Astrocyte of the cerebellum (primary cell): ENCODE results near the gene CCL4.
A peak's percentile ranks its signal among the peaks of the same experiment; 100 is the strongest.
"Not testable (repeated sequence)": the region's sequence is repeated elsewhere in the genome, so short reads cannot be mapped to it uniquely, and the experiment has no call there.

Experiments
- DNase-seq: peaks from one replicate; pipeline ENCODE4 v3.0.0-alpha.2; 2011; ENCODE audit warnings: low read depth
- H3K4me3 ChIP-seq: 2 replicates; pipeline ENCODE4 v1.5.1; 2011; ENCODE audit warnings: mild to moderate bottlenecking, low read depth, low read length, moderate library complexity
- in situ Hi-C: cut with HindIII; loops from 2 replicates; pipeline ENCODE4 v1.10.0; 2017; ENCODE audit warnings: low sequenced_read_pairs
- TF ChIP-seq, protein P1 (sequence below): IDR thresholded peaks from 2 replicates; pipeline ENCODE4 v1.5.1; 2012; ENCODE audit warnings: low read length, low read depth, moderate library complexity, mild to moderate bottlenecking; ENCODE audit errors: missing control alignments

Gene CCL4

DNA sequence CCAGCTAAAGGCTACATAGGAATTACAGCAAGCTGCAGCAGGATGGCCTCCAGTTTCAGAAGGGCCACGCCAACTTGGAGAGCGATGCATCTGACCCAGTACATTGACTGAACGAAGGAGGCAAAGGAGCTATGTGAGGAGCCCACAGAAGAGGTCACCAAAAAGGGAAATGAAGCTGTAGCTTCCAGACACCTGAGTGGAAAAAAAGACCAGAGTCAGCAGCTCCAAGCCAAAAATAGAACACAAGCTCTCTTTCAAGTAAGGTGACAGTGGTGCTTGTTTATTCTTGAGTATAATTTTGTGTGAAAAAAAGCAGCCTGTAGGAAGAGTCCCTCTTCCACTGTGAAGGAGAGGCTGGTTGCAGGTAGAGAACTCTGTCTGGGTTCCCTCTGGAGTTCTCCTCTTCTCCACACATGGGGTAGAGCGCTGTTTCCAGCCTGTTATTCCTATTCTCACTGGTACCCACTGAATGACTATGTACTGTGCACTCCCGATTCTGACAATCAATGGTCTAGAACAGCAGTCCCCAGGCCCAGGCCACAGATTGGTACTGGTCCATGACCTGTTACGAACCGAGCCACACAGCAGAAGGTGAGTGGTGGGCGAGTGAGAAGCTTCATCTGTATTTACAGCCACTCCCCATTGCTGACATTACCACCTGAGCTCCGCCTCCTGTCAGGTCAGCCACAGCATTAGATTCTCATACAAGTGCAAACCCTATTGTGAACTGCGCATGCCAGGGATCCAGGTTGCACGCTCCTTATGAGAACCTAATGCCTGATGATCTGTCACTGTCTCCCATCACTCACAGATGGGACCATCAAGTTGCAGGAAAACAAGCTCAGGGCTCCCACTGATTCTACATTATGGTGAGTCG is 15.1 kb downstream of the CCL4 start:
- H3K4me3 ChIP-seq: no peak overlapping the region
- in situ Hi-C loops: loop anchor here (25.0 kb wide), 2 partner anchors 94 to 131 kb away; partner anchors contain the start of genes CCL14, CCL16 and CCL4L2
- TF ChIP-seq, protein P1, sequence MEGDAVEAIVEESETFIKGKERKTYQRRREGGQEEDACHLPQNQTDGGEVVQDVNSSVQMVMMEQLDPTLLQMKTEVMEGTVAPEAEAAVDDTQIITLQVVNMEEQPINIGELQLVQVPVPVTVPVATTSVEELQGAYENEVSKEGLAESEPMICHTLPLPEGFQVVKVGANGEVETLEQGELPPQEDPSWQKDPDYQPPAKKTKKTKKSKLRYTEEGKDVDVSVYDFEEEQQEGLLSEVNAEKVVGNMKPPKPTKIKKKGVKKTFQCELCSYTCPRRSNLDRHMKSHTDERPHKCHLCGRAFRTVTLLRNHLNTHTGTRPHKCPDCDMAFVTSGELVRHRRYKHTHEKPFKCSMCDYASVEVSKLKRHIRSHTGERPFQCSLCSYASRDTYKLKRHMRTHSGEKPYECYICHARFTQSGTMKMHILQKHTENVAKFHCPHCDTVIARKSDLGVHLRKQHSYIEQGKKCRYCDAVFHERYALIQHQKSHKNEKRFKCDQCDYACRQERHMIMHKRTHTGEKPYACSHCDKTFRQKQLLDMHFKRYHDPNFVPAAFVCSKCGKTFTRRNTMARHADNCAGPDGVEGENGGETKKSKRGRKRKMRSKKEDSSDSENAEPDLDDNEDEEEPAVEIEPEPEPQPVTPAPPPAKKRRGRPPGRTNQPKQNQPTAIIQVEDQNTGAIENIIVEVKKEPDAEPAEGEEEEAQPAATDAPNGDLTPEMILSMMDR: no peak
- DNase-seq: no peak

- H3K4me3 ChIP-seq: no peak overlapping the region
- TF ChIP-seq, protein P1: no peak
- peak; percentile 24 for DNase-seq
- in situ Hi-C loops: loop anchor here (25.0 kb wide), 2 partner anchors 92 to 133 kb away; partner anchors contain the start of genes CCL14, CCL16 and CCL4L2
Measured at GRCh38 chr17:36120221-36120620, 16.6 kb downstream of the CCL4 start.

DNA sequence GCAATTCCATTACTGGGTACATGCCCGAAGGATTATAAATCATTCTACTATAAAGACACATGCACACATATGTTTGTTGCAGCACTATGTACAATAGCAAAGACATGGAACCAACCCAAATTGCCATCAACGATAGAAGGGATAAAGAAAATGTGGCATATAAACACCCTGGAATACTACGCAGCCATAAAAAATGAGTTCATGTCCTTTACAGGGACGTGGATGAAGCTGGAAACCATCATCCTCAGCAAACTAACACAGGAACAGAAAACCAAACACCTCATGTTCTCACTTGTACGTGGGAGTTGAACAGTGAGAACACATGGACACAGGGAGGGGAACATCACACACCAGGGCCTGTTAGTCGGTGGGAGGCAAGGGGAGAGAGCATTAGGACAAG is 17.5 kb downstream of the CCL4 start:
- in situ Hi-C loops: loop anchor here (25.0 kb wide), 2 partner anchors 91 to 134 kb away; partner anchors contain the start of genes CCL14, CCL16 and CCL4L2

DNA sequence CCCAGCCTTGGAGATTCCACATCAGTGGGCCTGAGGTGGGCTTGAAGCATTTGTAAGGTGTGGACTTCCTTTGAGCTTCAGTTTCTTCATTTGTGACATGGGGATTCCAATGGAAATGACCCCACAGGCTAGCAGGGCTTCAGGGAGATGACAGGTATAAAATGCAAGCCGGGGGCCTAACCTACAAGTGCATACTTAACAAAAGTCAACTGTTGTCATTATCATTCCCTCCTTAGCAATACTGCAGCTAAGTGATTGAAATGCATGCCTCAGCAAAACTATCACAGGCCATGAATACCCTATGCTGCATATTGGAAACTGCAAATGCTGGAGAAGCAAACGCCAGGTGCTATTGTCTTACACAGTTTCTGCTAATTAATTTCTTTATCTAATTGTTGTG is 19.8 kb downstream of the CCL4 start:
- TF ChIP-seq, protein P1: no peak
- DNase-seq: no peak
- no peak overlapping the region for H3K4me3 ChIP-seq
- in situ Hi-C loops: loop anchor here (25.0 kb wide), 2 partner anchors 89 to 136 kb away; partner anchors contain the start of genes CCL14, CCL16 and CCL4L2

More for the DNA sequence above, 17.5 kb downstream of the CCL4 start:
- not testable (repeated sequence) for DNase-seq, H3K4me3 ChIP-seq

- in situ Hi-C loops: loop anchor here (25.0 kb wide), 2 partner anchors 87 to 138 kb away; partner anchors contain the start of genes CCL14, CCL16 and CCL4L2
- TF ChIP-seq, protein P1: no peak
- no peak for DNase-seq
- H3K4me3 ChIP-seq: no peak overlapping the region
Measured at GRCh38 chr17:36124879-36125824, 21.5 kb downstream of the CCL4 start.

- DNase-seq: no peak
- in situ Hi-C loops: no loop called here
- H3K4me3 ChIP-seq: no peak overlapping the region
- TF ChIP-seq, protein P1: no peak
Measured at GRCh38 chr17:36127199-36127893, 23.7 kb downstream of the CCL4 start.
